Measurements from ENCODE around the gene SLC6A1.

- no peak for TF ChIP-seq CTCF (IDR thresholded peaks at IDR 0.05; ENCODE audit: low read length)
- TF ChIP-seq EZH2 (optimal IDR thresholded peaks at IDR 0.05; ENCODE audit: low read depth, low read length), result no peak
- TF ChIP-seq EZH2phosphoT487 (IDR thresholded peaks at IDR 0.05; ENCODE audit: low read length), result no peak
Observed at GRCh38 chr3:10986592-10986991, 6.0 kb upstream of the SLC6A1 start.
